Parathyroid adenoma (tissue), 2 donors: ENCODE measurements around the gene ELN.

Source experiments
- H2AFZ ChIP-seq: fragments of 300-600 bp; sonication (generic); one replicate; pipeline ENCODE4 v1.7.0; 2017; ENCODE audit warnings: antibody characterized with exemption, mild to moderate bottlenecking
- H3K27ac ChIP-seq: fragments of 300-600 bp; sonication (generic); one replicate; pipeline ENCODE4 v1.7.0; 2017
- H3K27me3 ChIP-seq: fragments of 300-600 bp; sonication (generic); one replicate; pipeline ENCODE4 v1.7.0; 2017; ENCODE audit warnings: low read length; ENCODE audit not compliant: control insufficient read depth, insufficient read depth
- H3K36me3 ChIP-seq: fragments of 300-600 bp; sonication (generic); one replicate; pipeline ENCODE4 v1.7.0; 2017; ENCODE audit warnings: low read length; ENCODE audit not compliant: control insufficient read depth, insufficient read depth
- H3K4me1 ChIP-seq: fragments of 300-600 bp; sonication (generic); one replicate; pipeline ENCODE4 v1.7.0; 2017; ENCODE audit warnings: control low read depth
- H3K4me2 ChIP-seq: fragments of 300-600 bp; sonication (generic); one replicate; pipeline ENCODE4 v1.7.0; 2017; ENCODE audit warnings: low read length
- H3K4me3 ChIP-seq: fragments of 300-600 bp; sonication (generic); one replicate; pipeline ENCODE4 v1.7.0; 2017; ENCODE audit warnings: low read depth, low read length
- H3K79me2 ChIP-seq: fragments of 300-600 bp; sonication (generic); one replicate; pipeline ENCODE4 v1.7.0; 2017; ENCODE audit warnings: control low read depth
- H3K9ac ChIP-seq: fragments of 300-600 bp; sonication (generic); one replicate; pipeline ENCODE4 v1.7.0; 2017; ENCODE audit warnings: mild to moderate bottlenecking
- H3K9me3 ChIP-seq: fragments of 300-600 bp; sonication (generic); one replicate; pipeline ENCODE4 v1.7.0; 2017; ENCODE audit warnings: low read length; ENCODE audit not compliant: control insufficient read depth
- TF ChIP-seq, protein P1 (sequence below): fragments of 300-600 bp; sonication (generic); IDR thresholded peaks from one replicate; pipeline ENCODE4 v1.7.0; 2017; ENCODE audit warnings: antibody characterized with exemption, mild to moderate bottlenecking
- donor health status: primary hyperparathyroidism.

Gene ELN

DNA sequence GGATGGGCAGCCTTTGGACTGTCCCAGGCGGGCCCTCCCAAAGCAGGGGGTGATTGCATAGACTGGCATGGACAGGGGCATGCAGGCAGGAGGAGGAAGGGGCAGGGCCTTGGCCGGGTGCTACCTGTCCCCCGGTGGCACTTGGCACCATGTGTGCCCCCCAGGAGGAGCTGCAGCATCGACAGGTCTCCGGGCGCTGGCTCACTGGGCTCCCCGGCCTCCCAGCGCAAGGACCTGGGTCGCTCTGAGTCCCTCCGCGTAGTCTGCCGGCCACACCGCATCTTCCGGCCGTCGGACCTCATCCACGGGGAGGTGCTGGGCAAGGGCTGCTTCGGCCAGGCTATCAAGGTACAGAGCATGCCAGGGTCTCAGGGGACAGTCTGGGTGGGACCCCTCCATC is 78.9 kb downstream of the ELN start:
- Histone ChIP-seq H3K4me2 (no peak overlapping the region), H2AFZ (no peak overlapping the region), H3K9me3 (no peaks in the 10 kb centered on the region), H3K27ac (no peak overlapping the region), H3K9ac (no peak overlapping the region), H3K4me1 (no peaks in the 10 kb centered on the region), H3K4me3 (no peak overlapping the region), H3K27me3 (no peaks in the 10 kb centered on the region), H3K79me2 (no peaks in the 10 kb centered on the region), H3K36me3 (no peaks in the 10 kb centered on the region)
- TF ChIP-seq, protein P1, sequence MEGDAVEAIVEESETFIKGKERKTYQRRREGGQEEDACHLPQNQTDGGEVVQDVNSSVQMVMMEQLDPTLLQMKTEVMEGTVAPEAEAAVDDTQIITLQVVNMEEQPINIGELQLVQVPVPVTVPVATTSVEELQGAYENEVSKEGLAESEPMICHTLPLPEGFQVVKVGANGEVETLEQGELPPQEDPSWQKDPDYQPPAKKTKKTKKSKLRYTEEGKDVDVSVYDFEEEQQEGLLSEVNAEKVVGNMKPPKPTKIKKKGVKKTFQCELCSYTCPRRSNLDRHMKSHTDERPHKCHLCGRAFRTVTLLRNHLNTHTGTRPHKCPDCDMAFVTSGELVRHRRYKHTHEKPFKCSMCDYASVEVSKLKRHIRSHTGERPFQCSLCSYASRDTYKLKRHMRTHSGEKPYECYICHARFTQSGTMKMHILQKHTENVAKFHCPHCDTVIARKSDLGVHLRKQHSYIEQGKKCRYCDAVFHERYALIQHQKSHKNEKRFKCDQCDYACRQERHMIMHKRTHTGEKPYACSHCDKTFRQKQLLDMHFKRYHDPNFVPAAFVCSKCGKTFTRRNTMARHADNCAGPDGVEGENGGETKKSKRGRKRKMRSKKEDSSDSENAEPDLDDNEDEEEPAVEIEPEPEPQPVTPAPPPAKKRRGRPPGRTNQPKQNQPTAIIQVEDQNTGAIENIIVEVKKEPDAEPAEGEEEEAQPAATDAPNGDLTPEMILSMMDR, result no peak

DNA sequence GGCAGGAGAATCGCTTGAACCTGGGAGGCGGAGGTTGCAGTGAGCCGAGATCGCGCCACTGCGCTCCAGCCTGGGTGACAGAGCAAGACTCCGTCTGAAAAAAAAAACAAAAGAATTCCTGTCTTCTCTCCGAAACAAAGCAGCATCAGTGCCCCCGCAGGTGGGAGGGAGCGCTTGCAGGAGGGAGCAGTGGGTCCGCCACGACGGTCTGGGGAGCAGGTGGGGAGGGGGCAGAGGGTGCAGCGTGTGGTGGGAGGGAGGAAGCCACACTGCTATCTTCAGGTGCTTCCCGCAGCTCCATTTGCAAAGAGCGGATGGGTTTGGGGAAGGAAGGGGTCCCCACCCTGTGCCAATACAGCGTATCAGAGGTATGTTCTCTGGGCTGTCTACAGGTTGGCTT is 87.4 kb downstream of the ELN start:
- Histone ChIP-seq H3K9ac (no peak overlapping the region), H3K36me3 (no peaks in the 10 kb centered on the region), H3K79me2 (no peaks in the 10 kb centered on the region), H3K27me3 (no peaks in the 10 kb centered on the region), H2AFZ (no peak overlapping the region), H3K4me1 (no peaks in the 10 kb centered on the region), H3K9me3 (no peaks in the 10 kb centered on the region), H3K4me2 (no peak overlapping the region), H3K27ac (no peak overlapping the region), H3K4me3 (no peak overlapping the region)
- TF ChIP-seq, protein P1, result no peak

DNA sequence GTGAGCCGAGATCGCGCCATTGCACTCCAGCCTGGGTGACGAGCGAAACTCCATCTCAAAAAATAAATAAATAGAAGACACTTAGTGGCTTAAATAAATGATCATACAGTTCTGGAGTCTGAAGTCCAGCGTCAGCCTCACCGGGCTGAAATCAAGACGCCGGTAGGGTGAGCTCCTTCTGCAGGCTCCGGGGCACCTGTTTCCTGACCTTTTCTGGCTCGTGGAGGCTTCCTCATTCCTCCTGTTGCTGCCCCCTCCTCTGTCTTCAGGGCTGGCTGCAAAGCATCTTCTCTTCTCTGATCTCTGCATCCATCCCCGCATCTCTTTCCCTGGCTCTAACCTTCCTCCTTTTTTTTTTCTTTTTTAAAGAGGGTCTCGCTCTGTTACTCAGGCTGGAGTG is 88.4 kb downstream of the ELN start:
- no peak overlapping the region for H3K4me3 ChIP-seq
- H3K9me3 ChIP-seq, result no peaks in the 10 kb centered on the region
- no peaks in the 10 kb centered on the region for H3K36me3 ChIP-seq
- H3K79me2 ChIP-seq, result no peaks in the 10 kb centered on the region
- no peak overlapping the region for H2AFZ ChIP-seq
- TF ChIP-seq, protein P1, result no peak
- H3K4me2 ChIP-seq, result no peak overlapping the region
- H3K27ac ChIP-seq, result no peak overlapping the region
- no peaks in the 10 kb centered on the region for H3K27me3 ChIP-seq
- no peak overlapping the region for H3K9ac ChIP-seq
- no peaks in the 10 kb centered on the region for H3K4me1 ChIP-seq
